Measurements from ENCODE around the gene USPL1. TPM values are rescaled to one million over a fixed set of nuclear protein-coding genes. Genes with fewer than 3 reads are reported as not detected.

The USPL1 gene
- total RNA-seq, 1 experiment from 2014 or later = 14.3 TPM

- no peak for TF ChIP-seq CTCF (IDR thresholded peaks at IDR 0.05)
- TF ChIP-seq AR (CRISPR knock-in tag; IDR thresholded peaks at IDR 0.05) = no peak
- TF ChIP-seq PRDM15 (CRISPR knock-in tag; IDR thresholded peaks at IDR 0.05) = no peak
- TF ChIP-seq HMGA2 (CRISPR knock-in tag; IDR thresholded peaks at IDR 0.05) = no peak
These were observed 50.6 kb downstream of the USPL1 start (continued) for GRCh38 chr13:30668312-30668711.

GRCh38 chr13:30671271-30671815 is 53.6 kb downstream of the USPL1 start:
- ATAC-seq (no peak), DNase-seq (ENCODE audit: low spot score) (no peak)
- peaks cover 23% of the 10 kb centered on the region for H3K27me3 Mint-ChIP-seq (ENCODE audit: low read depth)
- TF ChIP-seq ATF1 (CRISPR knock-in tag; IDR thresholded peaks at IDR 0.05) = no peak
- TF ChIP-seq CDX4 (CRISPR knock-in tag; IDR thresholded peaks at IDR 0.05; ENCODE audit: borderline replicate concordance) = no peak
- no peak for TF ChIP-seq E2F1 (CRISPR knock-in tag; IDR thresholded peaks at IDR 0.05)
- no peak for TF ChIP-seq TEAD1 (CRISPR knock-in tag; IDR thresholded peaks at IDR 0.05)
- TF ChIP-seq ZNF416 (CRISPR knock-in tag; IDR thresholded peaks at IDR 0.05) = no peak
- ChIA-PET POLR2A (no interaction called here), CTCF (no interaction called here)
- H3K27ac Mint-ChIP-seq = no peak overlapping the region
- peaks cover 6% of the 10 kb centered on the region for H3K4me1 Mint-ChIP-seq
- no peaks in the 10 kb centered on the region for H3K36me3 Mint-ChIP-seq
- no peak overlapping the region for H3K4me3 Mint-ChIP-seq
- H3K9me3 Mint-ChIP-seq = no peaks in the 10 kb centered on the region; the same call in 1 of the 2 replicates

- DNase-seq (ENCODE audit: low spot score) = peak; percentile 85
- Mint-ChIP-seq H3K4me1 (peaks cover 6% of the 10 kb centered on the region), H3K9me3 (no peaks in the 10 kb centered on the region; the same call in 1 of the 2 replicates), H3K27me3 (ENCODE audit: low read depth) (peaks cover 23% of the 10 kb centered on the region), H3K36me3 (no peaks in the 10 kb centered on the region), H3K4me3 (peak overlapping the region; percentile 83), H3K27ac (no peak overlapping the region)
- CTCF ChIA-PET = no interaction called here
- peak; percentile 92 for ATAC-seq
- POLR2A ChIA-PET = no interaction called here
- TF ChIP-seq STAT6 (CRISPR knock-in tag; conservative IDR thresholded peaks at IDR 0.05; ENCODE audit: low read depth) = no peak
- no peak for TF ChIP-seq TEAD1 (CRISPR knock-in tag; IDR thresholded peaks at IDR 0.05)
- no peak for TF ChIP-seq RORB (CRISPR knock-in tag; IDR thresholded peaks at IDR 0.05)
- TF ChIP-seq ATF1 (CRISPR knock-in tag; IDR thresholded peaks at IDR 0.05) = no peak
- no peak for TF ChIP-seq HMGA2 (CRISPR knock-in tag; IDR thresholded peaks at IDR 0.05)
- TF ChIP-seq ZNF416 (CRISPR knock-in tag; IDR thresholded peaks at IDR 0.05) = no peak
- no peak for TF ChIP-seq MXD4 (CRISPR knock-in tag; IDR thresholded peaks at IDR 0.05; ENCODE audit: borderline replicate concordance)
- peak; percentile 12; the same call in 1 of the 2 replicates for TF ChIP-seq SMAD3 (CRISPR knock-in tag; IDR thresholded peaks at IDR 0.05; ENCODE audit: borderline replicate concordance)
- peak; percentile 58; the same call in 1 of the 2 replicates for TF ChIP-seq CREB1 (CRISPR knock-in tag; IDR thresholded peaks at IDR 0.05)
- no peak; the same call in 1 of the 2 replicates for TF ChIP-seq TEAD4 (CRISPR knock-in tag; IDR thresholded peaks at IDR 0.05)
- 0 out of 2 replicates have a peak, but pooled peaks have one; percentile 39 for TF ChIP-seq IRF2 (CRISPR knock-in tag; IDR thresholded peaks at IDR 0.05; ENCODE audit: borderline replicate concordance, low read depth)
- TF ChIP-seq TP53 (CRISPR knock-in tag; IDR thresholded peaks at IDR 0.05) = peak; percentile 22; the same call in 1 of the 2 replicates
These were observed 56.2 kb downstream of the USPL1 start for GRCh38 chr13:30673669-30674521.

Measured in WTC11 (cell line).